GM18526 (cell line): ENCODE results near the gene AOC1.

Source experiments
- POLR2A ChIP-seq: IDR thresholded peaks from 3 replicates; pipeline ENCODE4 v1.6.1; 2011; ENCODE audit not compliant: insufficient read length; ENCODE audit errors: extremely low read depth

Gene AOC1, protein sequence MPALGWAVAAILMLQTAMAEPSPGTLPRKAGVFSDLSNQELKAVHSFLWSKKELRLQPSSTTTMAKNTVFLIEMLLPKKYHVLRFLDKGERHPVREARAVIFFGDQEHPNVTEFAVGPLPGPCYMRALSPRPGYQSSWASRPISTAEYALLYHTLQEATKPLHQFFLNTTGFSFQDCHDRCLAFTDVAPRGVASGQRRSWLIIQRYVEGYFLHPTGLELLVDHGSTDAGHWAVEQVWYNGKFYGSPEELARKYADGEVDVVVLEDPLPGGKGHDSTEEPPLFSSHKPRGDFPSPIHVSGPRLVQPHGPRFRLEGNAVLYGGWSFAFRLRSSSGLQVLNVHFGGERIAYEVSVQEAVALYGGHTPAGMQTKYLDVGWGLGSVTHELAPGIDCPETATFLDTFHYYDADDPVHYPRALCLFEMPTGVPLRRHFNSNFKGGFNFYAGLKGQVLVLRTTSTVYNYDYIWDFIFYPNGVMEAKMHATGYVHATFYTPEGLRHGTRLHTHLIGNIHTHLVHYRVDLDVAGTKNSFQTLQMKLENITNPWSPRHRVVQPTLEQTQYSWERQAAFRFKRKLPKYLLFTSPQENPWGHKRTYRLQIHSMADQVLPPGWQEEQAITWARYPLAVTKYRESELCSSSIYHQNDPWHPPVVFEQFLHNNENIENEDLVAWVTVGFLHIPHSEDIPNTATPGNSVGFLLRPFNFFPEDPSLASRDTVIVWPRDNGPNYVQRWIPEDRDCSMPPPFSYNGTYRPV

GRCh38 chr7:150852371-150852905 is at the start of gene AOC1:
Gene AOC1 (plus strand): TSS chr7:150852517. CDS start chr7:150856471, 3,954 bp downstream.
- TF ChIP-seq POLR2A = no peak

GRCh38 chr7:150803161-150803860 is 49.0 kb upstream of the AOC1 start:
- TF ChIP-seq POLR2A = no peak

GRCh38 chr7:150804802-150805201 is 47.5 kb upstream of the AOC1 start:
- no peak for TF ChIP-seq POLR2A

GRCh38 chr7:150805864-150806263 is 46.5 kb upstream of the AOC1 start:
- TF ChIP-seq POLR2A = no peak

DNA sequence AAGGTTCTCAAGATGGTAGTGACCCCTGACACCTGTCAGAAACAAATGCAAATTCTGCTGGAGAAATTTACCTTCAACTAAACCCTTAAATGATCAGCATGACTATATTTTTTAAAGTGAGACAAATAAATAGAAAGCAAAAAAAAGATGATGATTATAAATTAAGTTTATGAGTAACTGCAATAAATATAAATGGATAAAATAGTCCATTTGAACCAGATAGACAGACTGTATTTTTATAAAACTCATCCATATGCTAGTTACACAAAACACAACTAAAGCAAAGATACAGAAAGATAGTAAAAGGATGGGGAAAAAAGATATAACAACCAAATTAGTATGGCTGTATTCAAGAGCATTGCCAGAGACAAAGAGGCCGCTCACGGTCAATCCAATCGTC is 45.9 kb upstream of the AOC1 start:
- no peak for TF ChIP-seq POLR2A

DNA sequence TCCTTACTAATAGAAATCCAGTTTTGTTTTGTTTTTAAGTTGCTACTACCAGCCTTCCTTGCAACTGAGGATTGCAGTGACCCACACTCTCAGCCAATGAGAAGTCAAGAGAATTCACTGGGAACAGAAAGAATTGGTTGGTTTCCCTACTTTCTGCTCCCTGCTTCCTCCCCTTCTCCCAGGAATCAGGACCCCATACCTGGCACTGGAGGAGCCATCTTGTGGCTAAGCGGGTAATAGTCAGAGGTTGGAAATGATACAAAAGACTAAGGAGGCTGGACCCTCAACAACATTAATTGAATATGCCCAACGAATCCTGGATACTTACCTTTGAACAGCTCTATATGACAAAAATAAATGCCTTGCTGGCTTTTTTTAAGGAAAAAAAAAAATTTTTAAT is 45.5 kb upstream of the AOC1 start:
- no peak for TF ChIP-seq POLR2A

DNA sequence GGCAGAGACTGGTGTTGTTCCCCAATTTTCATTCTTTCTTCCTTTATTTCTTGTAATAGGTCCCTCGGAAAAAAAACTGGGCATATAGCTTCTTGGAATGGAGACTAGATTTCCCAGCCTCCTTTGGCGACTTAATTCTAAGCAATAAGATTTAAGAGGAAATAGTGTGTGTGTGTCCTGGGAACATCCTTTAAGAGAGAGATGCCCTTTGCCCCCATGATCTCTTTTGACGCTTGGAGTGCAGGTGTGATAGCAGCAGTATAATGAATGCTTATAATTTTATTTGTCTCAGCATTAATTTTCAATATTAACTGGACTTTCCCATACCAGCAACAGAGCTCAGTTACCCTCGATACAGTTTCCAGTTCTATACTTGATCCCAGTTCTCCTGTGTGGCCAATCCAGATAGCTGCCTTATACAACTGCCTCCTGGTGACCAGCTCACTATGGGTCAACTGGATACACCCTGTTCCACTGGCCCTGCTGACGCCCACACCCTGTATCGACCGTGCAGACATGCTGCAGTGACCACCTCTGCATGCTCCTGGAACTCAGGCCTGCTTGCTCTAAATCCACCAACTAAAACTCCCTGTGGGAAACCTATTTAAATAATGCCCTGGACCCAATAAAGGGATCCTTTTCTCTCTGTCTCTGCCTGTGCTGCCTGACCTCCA is 37.9 kb upstream of the AOC1 start:
- TF ChIP-seq POLR2A = no peak

DNA sequence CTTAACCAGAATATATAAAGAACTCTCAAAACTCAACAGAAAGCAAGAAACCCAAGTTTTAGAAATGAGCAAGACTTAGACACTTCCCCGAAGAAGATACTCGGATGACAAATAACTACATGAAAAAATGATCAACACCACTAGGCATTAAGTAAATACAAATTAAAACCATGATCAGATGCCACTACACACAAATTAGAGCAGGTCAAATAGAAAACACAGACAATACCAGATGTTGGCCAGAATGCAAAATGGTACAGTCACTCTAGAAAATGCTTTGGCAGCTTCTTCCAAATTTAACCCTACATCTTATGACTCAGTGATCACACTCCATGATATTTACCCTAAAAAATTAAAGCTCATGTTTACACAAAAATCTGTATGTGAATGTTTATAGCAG is 33.3 kb upstream of the AOC1 start:
- TF ChIP-seq POLR2A = no peak

DNA sequence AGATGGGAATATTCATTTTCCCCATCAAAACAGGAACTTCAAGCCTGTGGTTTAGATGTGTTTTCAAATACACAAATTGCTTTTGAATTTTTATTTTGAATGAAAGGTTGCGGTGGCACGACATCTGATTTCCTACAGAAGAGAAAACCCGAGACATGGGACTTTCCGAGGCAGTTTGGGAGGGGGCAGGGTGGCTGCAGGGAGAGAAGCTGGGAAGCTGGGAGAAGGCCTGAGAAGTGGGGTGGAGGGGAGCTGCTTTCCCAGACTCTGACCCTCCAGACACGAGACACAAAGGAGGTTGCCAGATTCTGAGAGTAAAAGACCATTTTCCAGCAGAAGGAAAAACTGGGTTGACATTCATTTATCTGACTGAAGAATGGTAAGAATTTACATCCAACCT is 32.2 kb upstream of the AOC1 start:
- TF ChIP-seq POLR2A = no peak

GRCh38 chr7:150820578-150821198 is 31.6 kb upstream of the AOC1 start:
- TF ChIP-seq POLR2A = no peak

GRCh38 chr7:150823043-150823442 is 29.3 kb upstream of the AOC1 start:
- TF ChIP-seq POLR2A = no peak

DNA sequence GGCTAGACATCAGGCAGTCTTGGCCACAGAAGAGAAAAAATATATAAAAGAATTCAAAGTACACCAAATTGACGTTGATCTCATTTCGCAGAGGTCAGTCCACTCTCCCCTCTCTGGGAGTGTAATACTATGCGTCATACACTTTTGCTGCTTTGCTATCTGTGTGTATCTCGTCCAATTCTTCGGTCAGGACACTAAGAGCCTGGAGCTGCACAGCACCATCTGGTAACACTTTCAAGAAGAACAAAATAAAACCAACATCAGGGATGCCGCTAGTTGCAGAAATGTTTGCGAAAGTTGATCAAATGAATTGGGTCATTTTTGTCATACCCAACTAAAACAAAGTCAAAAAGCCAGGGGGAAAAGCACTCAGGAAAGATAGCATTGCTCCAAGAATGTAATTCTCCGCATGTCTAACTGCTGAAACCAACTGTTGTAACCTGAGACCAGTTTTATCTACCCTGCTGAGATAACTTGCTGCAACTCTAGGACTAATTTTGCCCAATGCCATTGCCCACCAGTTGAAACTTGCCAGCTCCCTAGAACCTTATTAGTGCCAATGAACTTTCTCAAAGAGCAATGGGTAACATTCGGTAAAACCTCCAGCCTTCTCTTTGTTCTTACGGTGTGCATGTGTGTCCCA is 28.7 kb upstream of the AOC1 start:
- TF ChIP-seq POLR2A = no peak

- no peak for TF ChIP-seq POLR2A
Measured at GRCh38 chr7:150824379-150825177, 27.7 kb upstream of the AOC1 start.
